Keratinocyte (primary cell): Measurements from ENCODE around the gene CCDC60. TPM values are rescaled to one million over a fixed set of nuclear protein-coding genes. Genes with fewer than 3 reads are reported as not detected.

Source experiments
- DNase-seq: peaks from one replicate; pipeline ENCODE4 v3.0.0-alpha.2; 2011; ENCODE audit warnings: low read depth, missing footprints, low spot score
- FAIRE-seq: peaks from 2 replicates; lab custom pipeline; 2011; peaks lifted over from hg19 to GRCh38; lab: Jason Lieb, UNC
- H2AFZ ChIP-seq: 2 replicates; pipeline ENCODE4 v1.6.0; 2012; ENCODE audit warnings: low read length, control low read depth, inconsistent platforms; ENCODE audit not compliant: control insufficient read depth
- H3K27ac ChIP-seq: 2 replicates; pipeline ENCODE4 v1.5.1; 2011; ENCODE audit warnings: low read length; ENCODE audit not compliant: control insufficient read depth, insufficient read depth
- H3K27me3 ChIP-seq: 3 replicates; pipeline ENCODE4 v1.6.0; 2011; ENCODE audit warnings: low read length; ENCODE audit not compliant: control insufficient read depth, insufficient read depth; ENCODE audit errors: extremely low read depth
- H3K36me3 ChIP-seq, 2 experiments: 2 replicates in 1 of 2; 3 replicates in 1 of 2; pipeline ENCODE4 v1.5.1; 2011; ENCODE audit warnings: low read length in 2 of 2, mild to moderate bottlenecking in 1 of 2; ENCODE audit not compliant: control insufficient read depth in 2 of 2, insufficient read depth in 2 of 2; ENCODE audit errors: extremely low read depth in 1 of 2
- H3K4me1 ChIP-seq: 3 replicates; pipeline ENCODE4 v1.5.1; 2011; ENCODE audit warnings: low read length; ENCODE audit not compliant: control insufficient read depth, insufficient read depth; ENCODE audit errors: extremely low read depth
- H3K4me2 ChIP-seq: 3 replicates; pipeline ENCODE4 v1.6.0; 2011; ENCODE audit warnings: low read depth, low read length; ENCODE audit not compliant: control insufficient read depth, insufficient read depth; ENCODE audit errors: extremely low read depth
- H3K4me3 ChIP-seq, 3 experiments: fragments of 200-600 bp in 1 of 3; sonication (generic) in 1 of 3; 2 replicates in 2 of 3; 3 replicates in 1 of 3; pipeline ENCODE4 v1.5.1; 2011 to 2016; ENCODE audit warnings: low read length in 3 of 3, mild to moderate bottlenecking in 3 of 3, control low read depth in 2 of 3, inconsistent platforms in 1 of 3, low read depth in 1 of 3, mixed read lengths in 1 of 3, mixed run types in 1 of 3, moderate library complexity in 1 of 3; ENCODE audit not compliant: control insufficient read depth in 2 of 3, insufficient read depth in 2 of 3; ENCODE audit errors: extremely low read depth in 1 of 3
- H3K79me2 ChIP-seq: 2 replicates; pipeline ENCODE4 v1.6.0; 2012; ENCODE audit warnings: low read length; ENCODE audit not compliant: control insufficient read depth, insufficient read depth
- H3K9ac ChIP-seq: 3 replicates; pipeline ENCODE4 v1.6.0; 2011; ENCODE audit warnings: low read length; ENCODE audit not compliant: control insufficient read depth, insufficient read depth; ENCODE audit errors: extremely low read depth
- H3K9me1 ChIP-seq: 3 replicates; pipeline ENCODE4 v1.6.0; 2011; ENCODE audit warnings: low read length; ENCODE audit not compliant: control insufficient read depth, insufficient read depth; ENCODE audit errors: extremely low read depth
- H3K9me3 ChIP-seq: 2 replicates; pipeline ENCODE4 v1.5.1; 2012; ENCODE audit warnings: low read depth, low read length; ENCODE audit not compliant: control insufficient read depth
- H4K20me1 ChIP-seq: 3 replicates; pipeline ENCODE4 v1.6.0; 2011; ENCODE audit warnings: low read length; ENCODE audit not compliant: control insufficient read depth, insufficient read depth; ENCODE audit errors: extremely low read depth
- CTCF ChIP-seq, 3 experiments: IDR thresholded peaks in 1 of 3; conservative IDR thresholded peaks in 1 of 3; optimal IDR thresholded peaks in 1 of 3; 2 replicates in 2 of 3; 3 replicates in 1 of 3; pipeline versions ENCODE3 to v1.5.1; 2011; ENCODE audit warnings: low read length in 3 of 3, mild to moderate bottlenecking in 3 of 3, moderate library complexity in 2 of 3, control low read depth in 1 of 3, inconsistent platforms in 1 of 3; ENCODE audit not compliant: insufficient read depth in 2 of 3; ENCODE audit errors: extremely low read depth in 1 of 3
- EZH2 ChIP-seq: IDR thresholded peaks from one replicate; pipeline ENCODE4 v1.6.1; 2012; ENCODE audit warnings: inconsistent platforms, mild to moderate bottlenecking, low read length, moderate library complexity
- dilution Hi-C: fragments of 300-500 bp; cut with MboI; formaldehyde crosslinking; loops from one replicate; pipeline ENCODE4 v1.7.0; 2020; ENCODE audit warnings: low sequenced_read_pairs; ENCODE audit not compliant: extremely low pct_ligation_motif_present
- polyA plus RNA-seq, 5 experiments: library from polyadenylated mRNA; depleted of rRNA in 3 of 5; stranded (reverse) in 3 of 5; stranded (forward) in 1 of 5; unstranded in 1 of 5; fragments of >200 nt; gene quantifications; 1 replicate in 1 of 5; 2 replicates in 3 of 5; 3 replicates in 1 of 5; pipeline versions ENCODE4 v1.2.1 to v1.2.3, GENCODE V29; 2011 to 2012; ENCODE audit warnings: missing spikeins in 2 of 5, low read depth in 1 of 5, low replicate concordance in 1 of 5

CCDC60 gene
- polyA plus RNA-seq, 1 donor (not counting 4 experiments of a cell fraction or from before 2014, with no cell fraction given) = 0.09 TPM

- Histone ChIP-seq H3K36me3 (no peaks in the 10 kb centered on the region), H3K4me1 (no peaks in the 10 kb centered on the region), H3K9me1 (no peaks in the 10 kb centered on the region), H4K20me1 (no peaks in the 10 kb centered on the region), H3K9ac (no peak overlapping the region), H3K4me2 (no peak overlapping the region), H3K27me3 (no peaks in the 10 kb centered on the region), H3K27ac (no peak overlapping the region), H3K9me3 (no peaks in the 10 kb centered on the region), H3K4me3 (no peak overlapping the region), H2AFZ (no peak overlapping the region), H3K79me2 (no peaks in the 10 kb centered on the region)
- no peak for FAIRE-seq
- dilution Hi-C loops = no loop called here
- no peak for DNase-seq
- TF ChIP-seq EZH2 (no peak), CTCF (optimal IDR thresholded peaks at IDR 0.05 in 1 of 3, IDR thresholded peaks at IDR 0.05 in 1 of 3, conservative IDR thresholded peaks at IDR 0.05 in 1 of 3; ENCODE audit: extremely low read depth in 1 of 3, insufficient read depth in 2 of 3, low read length in 3 of 3) (no peak)
Observed at GRCh38 chr12:119374635-119375034, 40.1 kb downstream of the CCDC60 start.

- Histone ChIP-seq H3K9me1 (no peaks in the 10 kb centered on the region), H3K36me3 (no peaks in the 10 kb centered on the region), H3K9ac (no peak overlapping the region), H3K27me3 (no peaks in the 10 kb centered on the region), H3K9me3 (no peaks in the 10 kb centered on the region), H3K4me2 (no peak overlapping the region), H2AFZ (no peak overlapping the region), H3K4me1 (no peaks in the 10 kb centered on the region), H3K27ac (no peak overlapping the region), H3K79me2 (no peaks in the 10 kb centered on the region), H4K20me1 (no peaks in the 10 kb centered on the region), H3K4me3 (no peak overlapping the region)
- DNase-seq = no peak
- TF ChIP-seq EZH2 (no peak), CTCF (optimal IDR thresholded peaks at IDR 0.05 in 1 of 3, IDR thresholded peaks at IDR 0.05 in 1 of 3, conservative IDR thresholded peaks at IDR 0.05 in 1 of 3; ENCODE audit: extremely low read depth in 1 of 3, insufficient read depth in 2 of 3, low read length in 3 of 3) (no peak)
- dilution Hi-C loops = no loop called here
- FAIRE-seq = no peak
Observed at GRCh38 chr12:119375075-119375882, 40.8 kb downstream of the CCDC60 start.
